ENCODE measurements around the gene FAM13A. TPM values are rescaled to one million over a fixed set of nuclear protein-coding genes. Genes with fewer than 3 reads are reported as not detected.

The FAM13A gene
- total and polyA plus RNA-seq, 2 of the 8 experiments (the other 6 are each of a cell fraction or from before 2014, with no cell fraction given): 7.1 to 16.5 TPM

DNA sequence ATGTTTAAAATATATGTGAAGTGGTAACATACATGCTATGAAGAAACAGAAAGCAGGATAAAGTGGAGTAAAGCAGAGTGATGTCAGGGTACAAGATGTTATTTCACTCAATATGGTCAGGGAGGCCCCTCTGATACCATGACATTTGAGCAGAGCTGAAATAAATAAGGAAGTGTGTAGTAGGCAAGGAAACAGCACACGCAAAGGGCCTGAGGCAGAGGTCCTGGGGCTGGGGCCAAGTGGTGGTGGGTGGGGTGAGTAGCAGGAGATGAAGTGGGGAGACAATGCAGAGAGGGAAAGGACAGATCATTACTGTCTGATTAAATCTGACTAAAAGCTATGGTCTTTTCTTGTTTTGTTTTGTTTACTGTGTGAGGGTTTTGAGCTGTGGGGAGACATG, 61.1 kb downstream of the FAM13A start:
- Histone ChIP-seq H3K23ac (ENCODE audit: insufficient read length) (no peak overlapping the region), H4K8ac (ENCODE audit: extremely low read depth, insufficient read depth, low read length) (no peak overlapping the region), H3K79me1 (ENCODE audit: low read depth, low read length) (no peaks in the 10 kb centered on the region), H2BK12ac (ENCODE audit: low read depth, low read length) (no peak overlapping the region), H3K79me2 (ENCODE audit: control insufficient read depth in 1 of 2, insufficient read depth in 2 of 2, low read length in 2 of 2) (no peaks in the 10 kb centered on the region), H2AK5ac (ENCODE audit: low read depth, low read length) (no peak overlapping the region), H3K4me2 (ENCODE audit: insufficient read depth in 1 of 2, low read depth in 2 of 2, low read length in 2 of 2) (no peak overlapping the region), H3K9me3 (ENCODE audit: insufficient read depth in 2 of 2, low read depth in 1 of 2, low read length in 1 of 2) (no peaks in the 10 kb centered on the region), H3K9ac (replicated peaks in 1 of 4; ENCODE audit: extremely low read depth in 1 of 4, low read depth in 3 of 4, low read length in 3 of 4) (no peak overlapping the region), H2BK20ac (ENCODE audit: low read length) (no peak overlapping the region), H2AFZ (ENCODE audit: low read length) (no peak overlapping the region), H2BK120ac (replicated peaks; ENCODE audit: low read depth, low read length) (no peak overlapping the region), H3K4me1 (replicated peaks in 1 of 4; ENCODE audit: control insufficient read depth in 3 of 4, insufficient read depth in 4 of 4, low read length in 3 of 4) (no peaks in the 10 kb centered on the region), H3K4me3 (ENCODE audit: extremely low read depth in 1 of 4, insufficient read depth in 2 of 4, low read depth in 3 of 4, low read length in 4 of 4) (no peak overlapping the region), H3K18ac (ENCODE audit: extremely low read depth, low read length) (no peak overlapping the region), H4K20me1 (replicated peaks in 1 of 2; ENCODE audit: control insufficient read depth in 1 of 2, insufficient read depth in 2 of 2, low read length in 2 of 2) (no peaks in the 10 kb centered on the region), H3K14ac (ENCODE audit: insufficient read length) (no peak overlapping the region), H4K5ac (ENCODE audit: insufficient read length, low read depth, low read length) (no peak overlapping the region), H4K91ac (replicated peaks; ENCODE audit: insufficient read length, low read length) (no peak overlapping the region), H2BK15ac (ENCODE audit: low read length) (no peak overlapping the region), H3K56ac (replicated peaks; ENCODE audit: insufficient read length, low read depth, low read length) (no peak overlapping the region), H3K27me3 (replicated peaks in 1 of 4; ENCODE audit: control insufficient read depth in 3 of 4, extremely low read depth in 1 of 4, insufficient read depth in 3 of 4, low read length in 3 of 4) (no peaks in the 10 kb centered on the region), H3K4ac (replicated peaks; ENCODE audit: insufficient read length, low read depth, low read length) (no peak overlapping the region), H2BK5ac (ENCODE audit: low read depth, low read length) (no peak overlapping the region), H3K27ac (ENCODE audit: low read depth, low read length) (no peak overlapping the region), H3K36me3 (ENCODE audit: control insufficient read depth in 2 of 4, insufficient read depth in 4 of 4, low read length in 3 of 4) (peaks cover 0 to 6% (median 0%) of the 10 kb centered on the region in 4 experiments; a peak in 1 of 8 replicates), H3K23me2 (ENCODE audit: low read depth, low read length) (no peaks in the 10 kb centered on the region)
- FAIRE-seq: no peak
- DNase-seq (ENCODE audit: low read depth in 1 of 2, low spot score in 2 of 2): no peak
- ChIA-PET CTCF (ENCODE audit: partially characterized antibody) (interaction anchor here (1.6 to 4.0 kb wide), 2 partner anchors 10 to 27 kb away, joined by 5 to 18 read pairs; no protein-coding TSS in a partner anchor), POLR2A (ENCODE audit: partially characterized antibody) (no interaction called here)
- 95% methylated on average over 1 of the region's 1 CpG; no CpG with 5 or more reads in 1 of the 2 experiments for WGBS, 2 experiments (ENCODE audit: extremely low coverage in 1 of 2, insufficient coverage in 1 of 2, insufficient read length in 1 of 2, insufficient replicate concordance in 2 of 2, low coverage in 1 of 2, low lambda C conversion rate in 2 of 2, missing lambda C conversion rate in 1 of 2)
- TF ChIP-seq, protein P1, sequence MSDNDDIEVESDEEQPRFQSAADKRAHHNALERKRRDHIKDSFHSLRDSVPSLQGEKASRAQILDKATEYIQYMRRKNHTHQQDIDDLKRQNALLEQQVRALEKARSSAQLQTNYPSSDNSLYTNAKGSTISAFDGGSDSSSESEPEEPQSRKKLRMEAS (IDR thresholded peaks at IDR 0.05): no peak
- TF ChIP-seq CHD2 (IDR thresholded peaks at IDR 0.05; ENCODE audit: low read length) (no peak), EZH2 (IDR thresholded peaks at IDR 0.05; ENCODE audit: low read depth, low read length, severe bottlenecking) (no peak), RAD21 (IDR thresholded peaks at IDR 0.05 in 1 of 2, conservative IDR thresholded peaks at IDR 0.05 in 1 of 2; ENCODE audit: low read depth in 2 of 2, low read length in 2 of 2) (no peak), SAP30 (IDR thresholded peaks at IDR 0.05; ENCODE audit: insufficient read depth, insufficient replicate concordance, low read length) (no peak), EP300 (IDR thresholded peaks at IDR 0.05; ENCODE audit: borderline replicate concordance in 1 of 2, low read depth in 2 of 2, low read length in 2 of 2) (no peak), POLR2AphosphoS5 (IDR thresholded peaks at IDR 0.05; ENCODE audit: low read depth, low read length) (no peak), KDM1A (IDR thresholded peaks at IDR 0.05; ENCODE audit: borderline replicate concordance, low read length) (no peak), CEBPB (IDR thresholded peaks at IDR 0.05; ENCODE audit: low read depth, low read length) (no peak), SIN3A (conservative IDR thresholded peaks at IDR 0.05 in 1 of 2, IDR thresholded peaks at IDR 0.05 in 1 of 2; ENCODE audit: low read depth in 1 of 2, low read length in 2 of 2) (no peak), SRF (IDR thresholded peaks at IDR 0.05; ENCODE audit: low read depth, low read length) (no peak)
- TF ChIP-seq, protein P2, sequence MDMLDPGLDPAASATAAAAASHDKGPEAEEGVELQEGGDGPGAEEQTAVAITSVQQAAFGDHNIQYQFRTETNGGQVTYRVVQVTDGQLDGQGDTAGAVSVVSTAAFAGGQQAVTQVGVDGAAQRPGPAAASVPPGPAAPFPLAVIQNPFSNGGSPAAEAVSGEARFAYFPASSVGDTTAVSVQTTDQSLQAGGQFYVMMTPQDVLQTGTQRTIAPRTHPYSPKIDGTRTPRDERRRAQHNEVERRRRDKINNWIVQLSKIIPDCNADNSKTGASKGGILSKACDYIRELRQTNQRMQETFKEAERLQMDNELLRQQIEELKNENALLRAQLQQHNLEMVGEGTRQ (IDR thresholded peaks at IDR 0.05; ENCODE audit: low read length): no peak

All from H1 (cell line).